Glomerular endothelial cell (primary cell): ENCODE data around the gene WDR88. TPM values are rescaled to one million over a fixed set of nuclear protein-coding genes. Genes with fewer than 3 reads are reported as not detected.
"Not testable (repeated sequence)": the region's sequence is repeated elsewhere in the genome, so short reads cannot be mapped to it uniquely, and the experiment has no call there.

Experiments
- DNase-seq: peaks from one replicate; pipeline ENCODE4 v3.0.0-alpha.2; 2011; ENCODE audit warnings: low read depth, low spot score; ENCODE audit errors: extremely low read depth
- total RNA-seq: library from RNA; depleted of rRNA; stranded (reverse); fragments of >200 nt; gene quantifications from 2 replicates; pipeline ENCODE4 v1.2.3, GENCODE V29; 2015

WDR88 gene
- total RNA-seq, 1 donor from 2014 or later = not detected

DNA sequence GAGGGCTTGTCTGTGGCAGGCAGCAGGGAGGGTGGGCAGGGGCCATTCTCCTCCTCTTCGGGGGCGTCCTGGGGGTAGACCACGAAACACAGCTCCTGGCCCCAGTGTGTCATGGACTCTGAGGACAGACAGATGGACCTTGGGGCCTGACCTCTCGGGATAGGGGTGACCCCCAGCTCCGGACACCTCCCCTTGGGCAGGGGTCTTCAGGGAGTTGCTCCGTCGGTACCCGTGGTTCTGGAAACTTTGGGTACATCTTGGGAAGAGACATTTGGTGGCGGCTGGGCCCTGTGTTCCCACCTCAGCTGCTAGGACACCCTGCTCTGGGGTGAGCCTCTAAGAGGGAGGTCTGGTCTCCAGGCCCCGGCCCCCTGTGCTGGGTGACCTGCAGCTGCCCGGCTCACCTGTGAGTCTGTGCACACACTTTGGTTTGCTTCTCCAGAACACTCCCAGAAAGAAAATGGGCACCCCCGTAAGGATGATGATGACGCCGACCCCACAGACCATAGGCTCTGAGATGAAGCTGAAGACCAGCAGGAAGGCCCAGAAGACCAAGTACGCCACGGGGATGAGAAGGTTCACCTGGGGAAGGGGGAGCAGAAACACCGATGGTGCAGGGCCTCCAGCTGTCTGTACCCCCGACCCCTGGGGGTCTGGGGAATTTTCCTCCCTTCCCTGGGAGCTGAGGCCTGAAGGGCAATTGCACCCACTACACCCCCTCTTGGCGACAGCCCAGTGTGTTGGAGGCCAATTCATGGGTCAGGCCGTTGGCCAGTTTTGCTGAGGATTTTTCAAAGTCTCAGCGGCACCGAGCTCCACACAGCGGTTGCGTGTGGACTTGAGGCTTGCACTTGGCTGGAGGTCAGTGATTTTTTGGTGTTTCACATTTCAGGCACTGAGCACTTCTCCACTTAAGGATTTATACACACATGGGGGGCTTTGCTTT, 77.3 kb downstream of the WDR88 start:
- DNase-seq = no peak

DNA sequence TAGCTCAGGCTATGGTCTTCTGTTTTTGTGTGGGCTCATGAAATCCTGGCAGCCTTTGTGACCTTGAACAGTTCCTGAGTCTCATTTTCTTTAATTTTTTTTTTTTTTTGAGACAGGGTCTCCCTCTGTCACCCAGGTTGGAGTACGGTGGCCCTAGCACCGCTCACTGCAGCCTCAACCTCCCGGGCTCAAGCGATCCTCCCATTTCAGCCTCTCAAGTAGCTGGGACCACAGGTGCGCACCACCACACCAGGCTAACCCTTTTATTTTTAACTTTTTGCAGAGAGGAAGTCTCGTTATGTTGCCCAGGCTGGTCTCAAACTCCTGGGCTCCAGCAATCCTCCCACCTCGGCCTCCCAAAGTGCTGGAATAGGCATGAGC, 77.9 kb downstream of the WDR88 start:
- DNase-seq = not testable (repeated sequence)

DNA sequence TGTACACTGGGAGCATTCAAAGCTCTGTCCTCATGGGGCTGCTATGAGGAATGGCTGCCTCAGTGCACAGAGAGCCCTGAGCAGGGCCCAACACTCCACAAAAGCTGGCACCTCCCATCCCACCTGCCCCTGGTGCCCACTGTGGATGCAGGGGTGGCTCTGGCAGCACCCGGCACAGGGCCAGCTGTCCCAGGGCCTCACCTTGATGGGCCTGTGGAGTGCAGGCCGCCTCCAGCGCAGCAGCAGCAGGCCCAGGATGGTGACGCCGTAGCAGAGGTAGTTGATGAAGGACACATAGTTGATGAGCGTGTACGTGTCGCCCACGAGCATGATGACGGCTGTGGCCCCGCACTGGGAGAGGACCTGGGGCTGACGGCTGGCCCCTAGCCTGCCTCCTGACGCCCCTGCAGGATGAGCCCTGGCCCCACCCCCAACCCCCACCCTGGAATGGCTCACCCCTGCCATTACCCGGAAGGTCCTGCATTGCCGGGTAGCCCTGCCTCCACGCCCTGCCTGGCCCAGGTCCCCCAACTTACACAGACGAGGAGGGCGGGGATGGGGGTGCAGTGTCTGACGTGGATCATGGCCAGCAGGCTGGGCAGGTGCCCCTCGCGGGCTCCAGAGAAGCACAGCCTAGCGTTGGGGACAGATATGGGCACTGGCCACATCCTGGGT, 78.5 kb downstream of the WDR88 start:
- DNase-seq = no peak

DNA sequence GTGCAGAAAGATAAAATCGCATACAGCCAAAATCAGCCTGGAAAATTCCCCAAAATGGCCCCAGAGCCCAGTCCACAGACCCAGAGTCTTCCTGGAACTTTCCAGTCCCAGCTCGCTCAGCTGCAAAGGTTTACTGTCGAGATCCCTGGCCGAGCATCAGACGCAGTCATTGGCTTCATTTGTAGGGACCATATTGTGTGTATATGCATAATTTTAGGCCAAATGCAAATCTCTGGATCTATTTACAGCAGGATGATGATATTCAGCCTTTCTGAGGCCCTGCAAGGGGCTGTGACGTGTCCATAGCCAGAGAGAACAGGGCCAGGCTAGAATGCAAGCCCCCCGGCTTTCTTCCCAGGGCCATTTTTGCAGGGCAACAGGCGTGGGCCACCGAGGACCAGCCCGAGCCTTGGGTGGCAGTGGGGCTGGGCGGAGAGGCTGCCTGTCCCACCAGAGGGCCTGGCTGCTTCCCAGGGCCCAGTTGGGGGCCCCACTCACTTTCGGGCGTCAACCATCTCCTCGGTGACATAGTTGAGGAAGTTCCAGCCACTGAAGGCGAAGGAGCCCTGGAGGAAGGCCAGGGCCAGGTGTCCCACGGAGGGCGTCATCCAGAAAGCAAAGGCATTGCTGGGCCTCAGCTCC, 80.0 kb downstream of the WDR88 start:
- DNase-seq = no peak

DNA sequence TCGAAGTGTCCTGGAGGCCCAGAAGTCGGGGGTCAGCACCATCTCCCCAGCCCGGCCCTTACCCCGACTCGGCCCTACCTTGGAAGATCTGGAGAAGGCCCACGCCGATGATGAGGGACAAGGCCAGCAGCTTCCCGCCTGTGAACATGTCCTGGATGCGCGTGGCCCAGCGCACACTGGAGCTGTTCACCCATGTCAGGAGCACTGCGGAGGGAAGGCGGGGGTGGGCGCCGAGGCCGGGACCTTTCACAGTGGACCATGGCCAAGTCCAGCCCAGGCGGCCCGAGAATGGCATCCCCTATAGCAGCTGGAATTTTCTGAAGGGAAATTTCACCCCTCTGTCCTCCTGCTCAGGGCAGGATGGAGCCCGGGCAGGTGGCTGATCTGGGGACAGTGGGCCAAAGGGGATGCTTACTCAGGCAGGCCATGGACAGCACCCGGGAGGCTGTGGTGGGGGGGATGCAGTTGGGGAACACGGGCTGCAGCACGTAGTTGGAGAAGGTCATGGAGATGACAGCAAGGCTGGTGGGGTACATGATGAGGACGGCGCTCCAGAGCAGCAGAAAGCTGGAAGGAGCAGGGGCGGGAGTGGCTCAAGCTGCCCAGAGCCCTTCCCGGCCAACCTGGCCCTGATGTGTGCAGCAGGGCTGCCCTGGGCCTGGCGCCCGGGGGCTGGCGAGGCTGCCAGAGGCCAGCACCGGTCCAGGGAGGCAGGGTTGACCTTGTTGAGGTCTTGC, 80.7 kb downstream of the WDR88 start:
- DNase-seq = no peak

DNA sequence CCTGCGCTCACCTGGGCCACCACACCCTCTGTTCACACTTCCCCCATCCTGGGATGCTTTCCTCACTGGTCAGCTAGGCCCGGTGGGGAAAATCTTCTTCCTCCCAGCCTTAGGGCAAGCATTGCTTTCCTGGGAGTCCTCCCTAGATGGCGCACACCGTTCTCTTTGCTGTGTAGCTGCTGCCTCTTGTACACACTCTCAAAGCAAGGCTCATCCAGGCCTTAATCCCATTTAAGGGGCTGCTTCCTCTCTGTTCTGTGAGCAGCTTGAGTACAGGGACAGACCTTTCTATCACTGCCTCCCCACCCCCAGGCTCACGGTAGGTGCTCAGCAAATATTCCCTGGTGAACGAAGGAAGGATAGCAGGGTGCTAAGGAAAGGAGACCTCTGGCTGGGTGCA, 82.7 kb downstream of the WDR88 start:
- DNase-seq = no peak

DNA sequence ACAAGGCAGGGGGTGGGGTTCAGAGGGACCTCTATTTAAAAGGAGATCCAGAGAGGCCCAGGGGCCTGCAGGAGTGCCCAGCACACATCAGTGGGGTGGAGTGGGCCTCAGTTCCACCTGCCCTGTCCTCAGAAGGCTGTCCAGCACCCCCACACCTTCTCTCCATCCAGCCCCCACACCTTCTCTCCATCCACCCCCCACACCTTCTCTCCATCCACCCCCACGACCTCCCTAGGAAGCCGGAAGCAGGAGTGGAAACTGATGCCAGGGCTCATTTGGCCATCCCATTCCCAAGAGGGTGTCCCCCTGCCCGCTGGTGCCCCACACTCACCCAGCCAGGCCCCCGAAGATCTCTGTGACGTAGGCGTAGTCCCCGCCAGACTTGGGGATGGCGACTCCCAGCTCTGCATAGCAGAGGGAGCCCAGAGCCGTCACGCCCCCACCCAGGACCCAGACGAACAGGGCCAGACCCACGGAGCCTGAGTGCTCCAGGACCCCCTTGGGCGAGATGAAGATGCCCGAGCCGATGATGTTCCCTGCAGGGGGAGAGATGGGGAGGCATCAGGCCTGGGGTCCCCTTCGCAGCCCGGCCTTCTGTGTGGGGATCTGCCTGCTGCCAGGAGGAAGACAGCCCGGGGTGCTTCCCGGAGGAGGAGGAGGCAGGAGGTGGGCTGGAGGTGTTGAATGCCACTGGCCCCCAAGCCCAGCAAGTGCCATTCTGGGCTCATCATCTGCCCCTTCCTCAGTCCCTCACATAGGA, 83.7 kb downstream of the WDR88 start:
- DNase-seq = no peak

DNA sequence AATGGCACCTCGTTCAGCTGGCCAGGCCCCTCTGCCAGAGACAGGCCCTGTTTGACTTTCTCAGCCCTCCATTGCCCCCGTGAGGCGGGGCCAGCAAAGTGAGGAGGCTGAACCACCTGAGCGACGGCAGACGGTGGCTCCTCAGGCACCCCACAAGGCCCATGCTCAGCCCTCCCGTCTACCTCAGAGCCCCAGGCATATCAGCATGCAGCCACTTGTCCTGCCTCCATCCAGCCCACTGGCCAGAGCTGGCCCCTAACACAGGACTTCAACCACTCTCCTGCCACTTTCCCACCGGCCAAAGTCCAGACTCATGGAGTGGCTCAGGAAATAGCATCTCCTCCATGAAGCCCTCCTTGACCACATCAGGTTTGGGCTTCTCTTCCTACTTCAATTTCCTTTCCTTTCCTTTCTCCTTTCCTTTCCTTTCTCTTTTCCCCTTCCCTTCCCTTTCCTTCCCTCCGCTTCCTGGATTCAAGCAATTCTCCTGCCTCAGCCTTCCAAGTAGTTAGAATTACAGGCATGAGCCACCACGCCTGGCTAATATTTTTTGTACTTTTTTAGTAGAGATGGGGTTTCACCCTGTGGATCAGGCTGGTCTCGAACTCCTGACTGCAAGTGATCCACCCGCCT, 84.4 kb downstream of the WDR88 start:
- no peak for DNase-seq

DNA sequence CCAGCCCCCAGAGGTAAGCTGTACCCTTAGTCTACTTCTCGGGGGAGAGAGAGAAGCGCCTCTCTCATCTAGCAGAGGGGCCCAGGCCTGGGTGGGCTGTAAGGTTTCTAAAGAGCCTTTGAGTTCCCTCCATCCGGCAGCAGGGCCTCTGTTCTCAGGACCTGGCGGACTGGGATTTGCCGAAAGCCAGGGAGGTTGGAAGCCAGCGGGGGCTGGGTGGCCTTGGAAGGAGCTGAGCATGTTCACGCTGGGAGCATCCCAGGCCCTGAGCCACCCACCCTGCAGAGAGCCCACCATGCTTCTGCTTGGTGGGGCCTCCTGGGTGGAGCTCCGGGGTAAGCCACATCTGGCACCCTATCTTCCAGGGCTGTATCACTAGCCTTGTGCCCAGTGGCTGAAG, 86.0 kb downstream of the WDR88 start:
- no peak for DNase-seq

DNA sequence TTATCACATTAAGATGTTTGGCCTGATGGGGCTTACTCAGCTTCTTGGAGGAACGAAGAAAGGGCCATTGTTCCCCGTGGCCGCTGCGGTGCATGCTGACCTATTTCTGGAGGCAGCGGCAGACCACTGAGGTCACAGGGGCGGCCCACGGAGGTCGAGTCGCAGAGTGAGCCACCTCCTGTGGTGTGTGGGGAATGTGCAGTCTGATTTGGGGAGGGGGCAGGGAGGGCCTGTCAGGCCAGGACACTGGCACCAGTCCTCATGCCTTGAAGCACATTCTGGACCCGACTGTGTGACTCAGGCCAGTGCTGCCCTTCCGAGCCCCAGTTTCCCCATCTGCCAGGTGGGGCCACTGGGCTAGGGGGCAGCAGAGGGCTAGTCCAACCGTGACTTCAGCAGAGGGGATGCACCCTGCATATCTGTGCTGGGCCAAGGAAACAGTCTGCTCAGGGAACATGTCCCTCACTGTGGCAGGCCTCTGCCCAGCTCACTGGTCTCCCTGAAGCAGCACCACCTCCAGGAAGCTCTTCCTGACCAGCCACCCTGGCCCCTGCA, 87.4 kb downstream of the WDR88 start:
- no peak for DNase-seq

DNA sequence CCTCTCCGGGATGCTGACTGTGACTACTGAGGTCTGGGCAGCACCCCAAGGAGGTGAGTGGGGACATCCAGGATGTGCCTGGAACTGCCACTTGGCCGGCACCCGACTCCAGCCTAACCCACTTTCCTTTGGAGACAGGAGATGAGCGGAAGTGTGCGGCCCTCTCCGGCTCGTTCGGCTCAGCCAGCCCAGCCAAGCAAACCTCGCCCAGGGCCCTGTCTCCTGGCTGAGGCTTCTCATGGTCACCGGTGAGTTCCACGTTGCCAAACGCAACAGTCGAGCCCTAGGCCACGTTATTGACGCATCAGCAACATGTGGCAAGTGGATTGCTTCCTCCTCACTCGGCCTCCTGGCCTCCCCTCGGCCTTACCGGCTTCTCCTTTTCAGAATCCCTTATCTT, 88.2 kb downstream of the WDR88 start:
- DNase-seq = no peak

DNA sequence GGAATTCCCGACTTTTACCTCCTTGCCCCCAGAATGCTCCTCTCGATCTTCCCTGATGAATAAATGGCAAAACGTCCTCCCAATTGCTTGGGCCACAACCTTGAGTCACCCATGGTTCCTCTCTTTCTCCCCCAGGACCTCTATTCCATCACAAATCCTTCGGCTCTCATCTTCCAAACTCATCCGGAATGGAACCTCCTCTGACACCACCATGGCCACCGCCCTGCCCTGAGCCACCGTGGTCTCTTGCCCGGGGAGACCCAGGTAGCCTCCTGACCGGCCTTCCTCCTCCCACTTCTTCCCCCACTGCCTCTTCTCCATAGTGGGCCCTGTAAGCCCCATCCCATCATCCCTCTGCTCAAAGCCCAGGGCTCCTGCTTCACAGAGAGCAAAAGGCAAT, 88.8 kb downstream of the WDR88 start:
- no peak for DNase-seq

DNA sequence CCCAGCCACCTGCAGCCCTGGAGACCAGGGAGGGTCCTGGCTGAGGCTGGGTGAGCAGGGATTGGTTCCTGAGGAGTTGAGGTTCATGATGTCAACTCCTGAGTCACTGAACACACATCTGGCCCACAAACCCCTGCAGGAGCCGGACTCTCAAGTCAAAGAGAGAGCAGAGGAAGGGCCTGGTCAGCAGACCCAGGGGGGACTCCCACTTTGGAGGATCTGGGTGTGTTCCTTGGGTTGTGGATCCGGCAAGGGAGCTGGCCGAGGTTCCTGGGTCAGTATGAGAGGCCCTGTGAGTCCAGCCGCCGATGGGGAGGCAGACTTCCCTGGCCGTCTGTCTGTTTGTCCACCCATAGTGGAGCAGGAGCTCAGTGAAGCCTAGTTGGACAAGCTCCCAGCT, 89.7 kb downstream of the WDR88 start:
- DNase-seq = no peak

DNA sequence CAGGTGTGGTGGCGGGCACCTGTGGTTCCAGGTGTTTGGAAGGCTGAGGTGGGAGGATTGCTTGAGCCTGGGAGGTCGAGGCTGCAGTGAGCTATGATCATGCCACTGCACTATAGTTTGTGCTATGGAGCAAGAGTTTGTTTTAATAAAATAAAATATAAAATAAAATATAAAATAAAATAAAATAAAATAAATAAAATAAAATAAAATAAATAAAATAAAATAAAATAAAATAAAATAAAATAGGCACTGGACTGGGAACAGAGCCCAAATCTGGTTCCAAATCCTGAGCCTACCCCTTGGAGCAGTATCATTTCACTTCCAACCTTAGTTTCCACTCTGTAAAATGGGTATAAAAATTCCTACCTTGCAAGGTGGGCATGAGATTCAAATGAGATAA, 90.3 kb downstream of the WDR88 start:
- DNase-seq = not testable (repeated sequence)

DNA sequence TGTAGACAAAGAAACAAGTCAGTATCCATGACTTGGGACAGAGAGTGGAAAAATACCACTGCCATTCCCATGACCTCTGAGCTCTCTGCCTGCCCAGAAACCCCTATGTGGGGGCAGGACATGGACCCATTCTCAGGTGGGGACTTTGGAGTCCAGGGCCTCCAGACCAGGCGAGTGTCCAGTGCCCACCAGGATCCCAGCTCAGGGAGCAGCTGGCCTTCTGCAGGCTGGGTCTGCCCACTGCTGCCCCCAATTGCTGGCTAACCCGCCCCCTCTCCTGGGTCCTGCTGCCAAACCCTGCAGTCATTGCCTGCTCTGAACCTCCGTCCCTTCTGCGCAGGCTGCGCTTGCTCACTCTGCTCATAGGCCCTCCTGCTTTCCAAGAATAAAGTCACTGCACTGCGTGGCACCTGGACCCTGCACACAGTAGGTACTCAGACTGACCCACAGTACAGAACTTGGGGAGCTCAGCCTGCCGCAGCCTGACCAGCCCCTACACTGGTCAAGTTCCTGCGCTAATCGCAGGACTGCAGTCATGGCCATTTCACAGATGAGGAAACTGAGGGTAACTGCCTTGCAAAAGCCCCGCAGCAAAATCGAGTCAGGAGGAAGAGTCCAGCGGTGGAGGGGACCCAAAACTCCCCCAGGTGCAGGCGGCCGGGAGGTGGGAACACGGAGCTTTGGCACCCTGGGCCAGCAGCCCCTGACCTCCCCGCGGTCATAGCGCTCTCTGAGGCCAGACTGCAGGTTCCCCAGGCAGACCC, 93.0 kb downstream of the WDR88 start:
- no peak for DNase-seq
